H1 (cell line): ENCODE measurements around the gene HAND1. TPM values are rescaled to one million over a fixed set of nuclear protein-coding genes. Genes with fewer than 3 reads are reported as not detected.

ENCODE experiments used
- TCF12 ChIP-seq: IDR thresholded peaks from 2 replicates; pipeline ENCODE4 v1.6.1; 2011; ENCODE audit warnings: low read depth, mild to moderate bottlenecking, low read length
- polyA plus RNA-seq, 7 experiments: library from polyadenylated mRNA; depleted of rRNA in 3 of 7; stranded (reverse) in 5 of 7; unstranded in 2 of 7; fragments of >200 nt in 5 of 7; fragments of 200-250 nt in 2 of 7; gene quantifications; 1 replicate in 5 of 7; 2 replicates in 1 of 7; 4 replicates in 1 of 7; pipeline versions ENCODE4 v1.2.1 to v1.2.3, GENCODE V29; 2011 to 2013; ENCODE audit warnings: missing spikeins in 2 of 7, mixed read lengths in 2 of 7
- total RNA-seq: library from RNA; stranded (reverse); fragmentation: NEBNext Ultra II Directional; extraction: Animal tissue kit (Norgen Biotek cat#: 25700); gene quantifications from 2 replicates; pipeline ENCODE4 v1.2.1, GENCODE V29; 2021
- TF ChIP-seq, protein P1 (sequence below): fragments of 300-600 bp; sonication (generic); IDR thresholded peaks from 2 replicates; pipeline ENCODE4 v1.7.1; 2012; ENCODE audit warnings: low read length, moderate library complexity, mild to moderate bottlenecking, inconsistent platforms; ENCODE audit not compliant: insufficient replicate concordance

The HAND1 gene
- total and polyA plus RNA-seq, 2 of the 8 experiments (the other 6 are each of a cell fraction or from before 2014, with no cell fraction given) = 0.06 TPM; not detected in 1

DNA sequence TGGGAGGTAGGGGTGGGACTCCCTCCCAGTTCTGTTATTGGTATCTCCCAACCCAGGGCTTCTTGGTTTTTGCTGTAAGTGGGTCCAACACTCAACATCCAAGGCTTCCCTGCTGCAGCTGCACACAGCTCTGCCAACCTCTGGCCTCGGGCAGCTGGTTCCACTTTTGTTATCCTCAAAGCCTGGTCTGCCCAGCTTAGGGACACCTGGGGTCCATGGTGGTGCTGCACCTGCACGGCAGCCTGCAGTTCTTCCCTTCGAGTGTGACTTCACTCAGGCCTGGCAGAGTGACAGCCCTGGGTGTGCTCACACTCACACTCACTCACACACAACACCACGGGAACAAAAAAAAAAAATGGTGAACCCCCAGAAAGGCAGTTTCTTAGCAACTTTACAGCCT is 47.6 kb downstream of the HAND1 start (continued):
- TF ChIP-seq, protein P1, sequence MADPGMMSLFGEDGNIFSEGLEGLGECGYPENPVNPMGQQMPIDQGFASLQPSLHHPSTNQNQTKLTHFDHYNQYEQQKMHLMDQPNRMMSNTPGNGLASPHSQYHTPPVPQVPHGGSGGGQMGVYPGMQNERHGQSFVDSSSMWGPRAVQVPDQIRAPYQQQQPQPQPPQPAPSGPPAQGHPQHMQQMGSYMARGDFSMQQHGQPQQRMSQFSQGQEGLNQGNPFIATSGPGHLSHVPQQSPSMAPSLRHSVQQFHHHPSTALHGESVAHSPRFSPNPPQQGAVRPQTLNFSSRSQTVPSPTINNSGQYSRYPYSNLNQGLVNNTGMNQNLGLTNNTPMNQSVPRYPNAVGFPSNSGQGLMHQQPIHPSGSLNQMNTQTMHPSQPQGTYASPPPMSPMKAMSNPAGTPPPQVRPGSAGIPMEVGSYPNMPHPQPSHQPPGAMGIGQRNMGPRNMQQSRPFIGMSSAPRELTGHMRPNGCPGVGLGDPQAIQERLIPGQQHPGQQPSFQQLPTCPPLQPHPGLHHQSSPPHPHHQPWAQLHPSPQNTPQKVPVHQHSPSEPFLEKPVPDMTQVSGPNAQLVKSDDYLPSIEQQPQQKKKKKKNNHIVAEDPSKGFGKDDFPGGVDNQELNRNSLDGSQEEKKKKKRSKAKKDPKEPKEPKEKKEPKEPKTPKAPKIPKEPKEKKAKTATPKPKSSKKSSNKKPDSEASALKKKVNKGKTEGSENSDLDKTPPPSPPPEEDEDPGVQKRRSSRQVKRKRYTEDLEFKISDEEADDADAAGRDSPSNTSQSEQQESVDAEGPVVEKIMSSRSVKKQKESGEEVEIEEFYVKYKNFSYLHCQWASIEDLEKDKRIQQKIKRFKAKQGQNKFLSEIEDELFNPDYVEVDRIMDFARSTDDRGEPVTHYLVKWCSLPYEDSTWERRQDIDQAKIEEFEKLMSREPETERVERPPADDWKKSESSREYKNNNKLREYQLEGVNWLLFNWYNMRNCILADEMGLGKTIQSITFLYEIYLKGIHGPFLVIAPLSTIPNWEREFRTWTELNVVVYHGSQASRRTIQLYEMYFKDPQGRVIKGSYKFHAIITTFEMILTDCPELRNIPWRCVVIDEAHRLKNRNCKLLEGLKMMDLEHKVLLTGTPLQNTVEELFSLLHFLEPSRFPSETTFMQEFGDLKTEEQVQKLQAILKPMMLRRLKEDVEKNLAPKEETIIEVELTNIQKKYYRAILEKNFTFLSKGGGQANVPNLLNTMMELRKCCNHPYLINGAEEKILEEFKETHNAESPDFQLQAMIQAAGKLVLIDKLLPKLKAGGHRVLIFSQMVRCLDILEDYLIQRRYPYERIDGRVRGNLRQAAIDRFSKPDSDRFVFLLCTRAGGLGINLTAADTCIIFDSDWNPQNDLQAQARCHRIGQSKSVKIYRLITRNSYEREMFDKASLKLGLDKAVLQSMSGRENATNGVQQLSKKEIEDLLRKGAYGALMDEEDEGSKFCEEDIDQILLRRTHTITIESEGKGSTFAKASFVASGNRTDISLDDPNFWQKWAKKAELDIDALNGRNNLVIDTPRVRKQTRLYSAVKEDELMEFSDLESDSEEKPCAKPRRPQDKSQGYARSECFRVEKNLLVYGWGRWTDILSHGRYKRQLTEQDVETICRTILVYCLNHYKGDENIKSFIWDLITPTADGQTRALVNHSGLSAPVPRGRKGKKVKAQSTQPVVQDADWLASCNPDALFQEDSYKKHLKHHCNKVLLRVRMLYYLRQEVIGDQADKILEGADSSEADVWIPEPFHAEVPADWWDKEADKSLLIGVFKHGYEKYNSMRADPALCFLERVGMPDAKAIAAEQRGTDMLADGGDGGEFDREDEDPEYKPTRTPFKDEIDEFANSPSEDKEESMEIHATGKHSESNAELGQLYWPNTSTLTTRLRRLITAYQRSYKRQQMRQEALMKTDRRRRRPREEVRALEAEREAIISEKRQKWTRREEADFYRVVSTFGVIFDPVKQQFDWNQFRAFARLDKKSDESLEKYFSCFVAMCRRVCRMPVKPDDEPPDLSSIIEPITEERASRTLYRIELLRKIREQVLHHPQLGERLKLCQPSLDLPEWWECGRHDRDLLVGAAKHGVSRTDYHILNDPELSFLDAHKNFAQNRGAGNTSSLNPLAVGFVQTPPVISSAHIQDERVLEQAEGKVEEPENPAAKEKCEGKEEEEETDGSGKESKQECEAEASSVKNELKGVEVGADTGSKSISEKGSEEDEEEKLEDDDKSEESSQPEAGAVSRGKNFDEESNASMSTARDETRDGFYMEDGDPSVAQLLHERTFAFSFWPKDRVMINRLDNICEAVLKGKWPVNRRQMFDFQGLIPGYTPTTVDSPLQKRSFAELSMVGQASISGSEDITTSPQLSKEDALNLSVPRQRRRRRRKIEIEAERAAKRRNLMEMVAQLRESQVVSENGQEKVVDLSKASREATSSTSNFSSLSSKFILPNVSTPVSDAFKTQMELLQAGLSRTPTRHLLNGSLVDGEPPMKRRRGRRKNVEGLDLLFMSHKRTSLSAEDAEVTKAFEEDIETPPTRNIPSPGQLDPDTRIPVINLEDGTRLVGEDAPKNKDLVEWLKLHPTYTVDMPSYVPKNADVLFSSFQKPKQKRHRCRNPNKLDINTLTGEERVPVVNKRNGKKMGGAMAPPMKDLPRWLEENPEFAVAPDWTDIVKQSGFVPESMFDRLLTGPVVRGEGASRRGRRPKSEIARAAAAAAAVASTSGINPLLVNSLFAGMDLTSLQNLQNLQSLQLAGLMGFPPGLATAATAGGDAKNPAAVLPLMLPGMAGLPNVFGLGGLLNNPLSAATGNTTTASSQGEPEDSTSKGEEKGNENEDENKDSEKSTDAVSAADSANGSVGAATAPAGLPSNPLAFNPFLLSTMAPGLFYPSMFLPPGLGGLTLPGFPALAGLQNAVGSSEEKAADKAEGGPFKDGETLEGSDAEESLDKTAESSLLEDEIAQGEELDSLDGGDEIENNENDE = no peak
- TF ChIP-seq TCF12 = no peak
